H9 (cell line): ENCODE measurements around the gene GPR82. TPM values are rescaled to one million over a fixed set of nuclear protein-coding genes. Genes with fewer than 3 reads are reported as not detected.

ENCODE experiments used
- DNase-seq: peaks from one replicate; pipeline ENCODE4 v3.0.0-alpha.2; 2017
- H2AFZ ChIP-seq: one replicate; pipeline ENCODE4 v1.6.1; 2013; ENCODE audit warnings: mild to moderate bottlenecking, low read length, control low read depth, moderate library complexity
- H2AK5ac ChIP-seq: 2 replicates; pipeline ENCODE4 v1.6.1; 2013; ENCODE audit warnings: low read length, control low read depth, mixed read lengths; ENCODE audit not compliant: insufficient read length
- H2BK120ac ChIP-seq: one replicate; pipeline ENCODE4 v1.6.1; 2013; ENCODE audit warnings: low read depth, mild to moderate bottlenecking, low read length, control low read depth, inconsistent platforms; ENCODE audit not compliant: poor library complexity, severe bottlenecking
- H2BK12ac ChIP-seq: 2 replicates; pipeline ENCODE4 v1.6.1; 2013; ENCODE audit warnings: low read length, control low read depth, mixed read lengths, low read depth; ENCODE audit not compliant: insufficient read length
- H2BK15ac ChIP-seq: 2 replicates; pipeline ENCODE4 v1.6.1; 2013; ENCODE audit warnings: low read depth, low read length, control low read depth
- H2BK20ac ChIP-seq: one replicate; pipeline ENCODE4 v1.6.1; 2013; ENCODE audit warnings: low read depth, mild to moderate bottlenecking, low read length, control low read depth, inconsistent platforms; ENCODE audit not compliant: poor library complexity, severe bottlenecking
- H2BK5ac ChIP-seq: 2 replicates; pipeline ENCODE4 v1.6.1; 2013; ENCODE audit warnings: low read length, control low read depth, mixed read lengths; ENCODE audit not compliant: insufficient read length
- H3K14ac ChIP-seq: 2 replicates; pipeline ENCODE4 v1.6.1; 2013; ENCODE audit warnings: low read length, control low read depth; ENCODE audit not compliant: insufficient read depth
- H3K18ac ChIP-seq: 2 replicates; pipeline ENCODE4 v1.6.1; 2013; ENCODE audit warnings: low read depth, mild to moderate bottlenecking, mixed read lengths, low read length, control low read depth; ENCODE audit not compliant: insufficient read length
- H3K23ac ChIP-seq: 2 replicates; pipeline ENCODE4 v1.6.1; 2013; ENCODE audit warnings: low read length, control low read depth, mixed read lengths, low read depth; ENCODE audit not compliant: insufficient read length
- H3K23me2 ChIP-seq: 2 replicates; pipeline ENCODE4 v1.6.1; 2013; ENCODE audit warnings: low read depth, mild to moderate bottlenecking, mixed read lengths, low read length, control low read depth; ENCODE audit not compliant: insufficient read length, poor library complexity, severe bottlenecking
- H3K27ac ChIP-seq: 2 replicates; pipeline ENCODE4 v1.5.1; 2013; ENCODE audit warnings: low read length, control low read depth, mixed read lengths, low read depth; ENCODE audit not compliant: insufficient read length
- H3K27me3 ChIP-seq: 2 replicates; pipeline ENCODE4 v1.6.1; 2013; ENCODE audit warnings: low read length, control low read depth, inconsistent platforms; ENCODE audit not compliant: insufficient read depth
- H3K4ac ChIP-seq: 2 replicates; pipeline ENCODE4 v1.6.1; 2013; ENCODE audit warnings: low read depth, mild to moderate bottlenecking, control low read depth, inconsistent platforms, low read length, moderate library complexity
- H3K4me1 ChIP-seq: 2 replicates; pipeline ENCODE4 v1.6.1; 2013; ENCODE audit warnings: low read length, control low read depth, inconsistent platforms; ENCODE audit not compliant: insufficient read depth
- H3K4me2 ChIP-seq: 2 replicates; pipeline ENCODE4 v1.6.1; 2013; ENCODE audit warnings: low read length, control low read depth, mixed read lengths; ENCODE audit not compliant: insufficient read length, insufficient read depth
- H3K56ac ChIP-seq: 2 replicates; pipeline ENCODE4 v1.6.1; 2013; ENCODE audit warnings: low read depth, mild to moderate bottlenecking, mixed read lengths, low read length, control low read depth; ENCODE audit not compliant: insufficient read length
- H3K79me1 ChIP-seq: 2 replicates; pipeline ENCODE4 v1.6.1; 2013; ENCODE audit warnings: low read depth, mild to moderate bottlenecking, moderate library complexity, low read length, control low read depth, inconsistent platforms; ENCODE audit not compliant: insufficient read depth, poor library complexity, severe bottlenecking
- H3K79me2 ChIP-seq: 2 replicates; pipeline ENCODE4 v1.6.1; 2013; ENCODE audit warnings: low read length, control low read depth, inconsistent platforms; ENCODE audit not compliant: insufficient read depth
- H3K9ac ChIP-seq: 2 replicates; pipeline ENCODE4 v1.6.1; 2013; ENCODE audit warnings: low read length, control low read depth, mixed read lengths; ENCODE audit not compliant: insufficient read length; ENCODE audit errors: extremely low read depth
- H3K9me3 ChIP-seq: one replicate; pipeline ENCODE4 v1.6.1; 2013; ENCODE audit warnings: low read depth, low read length, inconsistent platforms; ENCODE audit not compliant: control insufficient read depth
- H3T11ph ChIP-seq: one replicate; pipeline ENCODE4 v1.6.1; 2013; ENCODE audit warnings: mild to moderate bottlenecking, low read length, control low read depth, inconsistent platforms
- H4K20me1 ChIP-seq: one replicate; pipeline ENCODE4 v1.6.1; 2013; ENCODE audit not compliant: control insufficient read depth, insufficient read length, insufficient read depth
- H4K5ac ChIP-seq: 2 replicates; pipeline ENCODE4 v1.6.1; 2013; ENCODE audit warnings: low read depth, mild to moderate bottlenecking, mixed read lengths, low read length, control low read depth; ENCODE audit not compliant: insufficient read length
- H4K8ac ChIP-seq: replicated peaks from 2 replicates; pipeline ENCODE4 v1.6.1; 2013; ENCODE audit warnings: low read length, control low read depth, mixed read lengths, low read depth; ENCODE audit not compliant: insufficient read length
- H4K91ac ChIP-seq: 2 replicates; pipeline ENCODE4 v1.6.1; 2013; ENCODE audit warnings: low read depth, mild to moderate bottlenecking, moderate library complexity, mixed read lengths, low read length, control low read depth; ENCODE audit not compliant: insufficient read length
- H3K27ac Mint-ChIP-seq, 3 experiments: 2 replicates in 2 of 3; 3 replicates in 1 of 3; pipeline ENCODE4 v1.8.0; 2020 to 2021; ENCODE audit warnings: mixed read lengths in 3 of 3, mild to moderate bottlenecking in 1 of 3, moderate library complexity in 1 of 3
- H3K27me3 Mint-ChIP-seq: 2 replicates; pipeline ENCODE4 v1.8.0; 2021; ENCODE audit warnings: low read depth, mild to moderate bottlenecking, moderate library complexity, mixed read lengths
- H3K36me3 Mint-ChIP-seq, 3 experiments: 2 replicates in 2 of 3; 3 replicates in 1 of 3; pipeline ENCODE4 v1.8.0; 2020 to 2021; ENCODE audit warnings: low read depth in 3 of 3, mixed read lengths in 3 of 3; ENCODE audit not compliant: insufficient read depth in 1 of 3
- H3K4me1 Mint-ChIP-seq, 2 experiments: 2 replicates each; pipeline ENCODE4 v1.8.0; 2020; ENCODE audit warnings: mixed read lengths in 2 of 2
- H3K4me3 Mint-ChIP-seq, 2 experiments: 2 replicates in 1 of 2; 3 replicates in 1 of 2; pipeline ENCODE4 v1.8.0; 2020 to 2021; ENCODE audit warnings: mild to moderate bottlenecking in 2 of 2, mixed read lengths in 2 of 2, moderate library complexity in 1 of 2
- H3K9me3 Mint-ChIP-seq, 2 experiments: 2 replicates in 1 of 2; 3 replicates in 1 of 2; pipeline ENCODE4 v1.8.0; 2020; ENCODE audit warnings: mild to moderate bottlenecking in 2 of 2, mixed read lengths in 2 of 2, moderate library complexity in 1 of 2
- CTCF ChIP-seq: fragments of 200-600 bp; sonication (generic); conservative IDR thresholded peaks from 3 replicates; pipeline ENCODE4 v1.8.0; 2021; ENCODE audit warnings: antibody characterized with exemption, mild to moderate bottlenecking
- WGBS: extraction: QIAGEN DNeasy Blood & Tissue Kit; methylation state at CpG from one replicate; pipeline ENCODE4 v1.1.7; 2013; ENCODE audit warnings: missing lambda C conversion rate, low lambda C conversion rate, mixed read lengths; ENCODE audit not compliant: insufficient read length; ENCODE audit errors: extremely low coverage; 5-methylcytosine and 5-hydroxymethylcytosine counted together
- total RNA-seq: library from RNA; stranded (reverse); gene quantifications from 2 replicates; pipeline ENCODE4 v1.2.1, GENCODE V29; 2021

Gene GPR82
- total RNA-seq, 1 experiment from 2014 or later, result not detected

DNA sequence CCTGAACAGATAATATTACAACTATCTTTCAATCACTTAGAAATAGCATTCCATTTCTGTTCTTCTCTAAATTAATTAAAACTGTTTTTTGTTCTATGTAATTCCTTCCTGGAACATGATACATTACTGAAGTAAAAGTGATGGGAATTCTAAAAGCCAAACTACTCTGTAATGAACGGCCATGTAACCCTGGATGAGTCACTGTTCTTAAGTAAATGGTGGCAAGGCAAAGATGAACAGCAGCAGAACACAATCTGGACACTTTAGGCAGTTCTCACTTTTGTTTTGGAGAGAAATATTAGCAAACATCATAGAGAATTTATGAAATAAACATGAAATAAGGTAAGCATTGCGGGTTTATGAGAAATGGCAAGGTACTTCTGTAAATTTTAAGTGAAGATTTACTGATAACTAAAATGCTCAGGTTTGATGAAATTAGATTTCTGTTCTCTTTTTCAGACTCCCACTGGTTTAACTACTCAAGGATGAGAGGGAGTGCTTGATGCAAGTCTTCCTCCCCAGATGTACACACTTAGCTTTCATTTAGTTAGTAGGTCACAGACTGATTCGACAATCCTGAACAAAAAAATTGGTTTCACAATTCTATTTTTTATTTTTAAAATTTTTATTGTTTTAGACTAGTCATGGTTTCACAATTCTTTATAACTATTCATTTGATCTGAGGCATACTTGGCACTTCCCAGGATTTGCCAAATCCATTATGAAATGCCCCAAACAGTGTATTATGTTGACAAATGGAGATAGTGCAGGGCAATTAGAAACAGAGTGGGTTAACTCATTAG lies 964 bp upstream of the GPR82 start:
- H3K79me1 ChIP-seq, result no peaks in the 10 kb centered on the region
- no peak overlapping the region for H3K27ac ChIP-seq
- Mint-ChIP-seq H3K36me3 (peaks cover 19 to 23% (median 20%) of the 10 kb centered on the region in 3 experiments), H3K27me3 (no peaks in the 10 kb centered on the region), H3K4me3 (no peak overlapping the region), H3K27ac (no peak overlapping the region), H3K9me3 (peaks cover 49 to 51% of the 10 kb centered on the region in 2 experiments), H3K4me1 (peaks cover 10 to 15% of the 10 kb centered on the region in 2 experiments)
- no peak overlapping the region for H2BK12ac ChIP-seq
- WGBS, result no CpG with 5 or more reads among the region's 3 CpGs
- H2BK5ac ChIP-seq, result no peak overlapping the region
- TF ChIP-seq CTCF, result no peak
- H2AK5ac ChIP-seq, result no peak overlapping the region
- H3K18ac ChIP-seq, result no peak overlapping the region
- H2AFZ ChIP-seq, result no peak overlapping the region
- no peak overlapping the region for H2BK15ac ChIP-seq
- H3K14ac ChIP-seq, result no peak overlapping the region
- no peak overlapping the region for H3T11ph ChIP-seq
- H4K5ac ChIP-seq, result no peak overlapping the region
- no peaks in the 10 kb centered on the region for H3K79me2 ChIP-seq
- no peaks in the 10 kb centered on the region for H3K27me3 ChIP-seq
- no peak overlapping the region for H3K4ac ChIP-seq
- H4K91ac ChIP-seq, result no peak overlapping the region
- H3K23me2 ChIP-seq, result no peaks in the 10 kb centered on the region
- no peak overlapping the region for H4K8ac ChIP-seq
- no peaks in the 10 kb centered on the region for H4K20me1 ChIP-seq
- no peak overlapping the region for H3K23ac ChIP-seq
- peaks cover 5% of the 10 kb centered on the region; the same call in 1 of the 2 replicates for H3K4me1 ChIP-seq
- no peak overlapping the region for H3K4me2 ChIP-seq
- H3K56ac ChIP-seq, result no peak overlapping the region
- no peak overlapping the region for H3K9ac ChIP-seq
- peaks cover 1% of the 10 kb centered on the region for H3K9me3 ChIP-seq
- H2BK120ac ChIP-seq, result no peak overlapping the region
- no peak for DNase-seq
- H2BK20ac ChIP-seq, result no peak overlapping the region
